GM21515 (cell line): ENCODE data around the gene GTF2A1L.
"Not testable (repeated sequence)": the region's sequence is repeated elsewhere in the genome, so short reads cannot be mapped to it uniquely, and the experiment has no call there.

ENCODE experiments used
- ATAC-seq: cut with Tn5 transposase; IDR thresholded peaks from one replicate; pipeline ENCODE4 v1.9.1; 2021; ENCODE audit not compliant: unreplicated experiment

The GTF2A1L gene

GRCh38 chr2:48607307-48608014 lies 10.2 kb upstream of the GTF2A1L start:
- ATAC-seq: no peak

DNA sequence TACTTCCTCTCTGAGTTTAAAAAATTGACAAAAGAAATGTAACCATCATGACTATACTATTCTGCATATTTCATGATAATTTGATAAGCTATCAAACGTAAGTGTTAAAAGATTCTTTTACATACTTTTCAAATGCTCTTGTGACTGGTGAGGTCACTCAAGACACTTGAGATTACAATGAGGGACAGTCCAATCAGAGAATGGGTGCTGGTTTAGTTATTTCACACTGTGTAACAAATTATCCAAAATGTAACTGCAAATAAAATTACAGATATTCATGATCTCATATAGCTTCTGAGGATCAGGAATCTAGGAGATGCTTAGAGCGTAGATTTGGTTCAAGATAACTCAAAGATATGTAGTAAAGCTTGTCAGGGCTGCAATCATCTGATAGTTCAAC lies 4.4 kb upstream of the GTF2A1L start:
- ATAC-seq: no peak

DNA sequence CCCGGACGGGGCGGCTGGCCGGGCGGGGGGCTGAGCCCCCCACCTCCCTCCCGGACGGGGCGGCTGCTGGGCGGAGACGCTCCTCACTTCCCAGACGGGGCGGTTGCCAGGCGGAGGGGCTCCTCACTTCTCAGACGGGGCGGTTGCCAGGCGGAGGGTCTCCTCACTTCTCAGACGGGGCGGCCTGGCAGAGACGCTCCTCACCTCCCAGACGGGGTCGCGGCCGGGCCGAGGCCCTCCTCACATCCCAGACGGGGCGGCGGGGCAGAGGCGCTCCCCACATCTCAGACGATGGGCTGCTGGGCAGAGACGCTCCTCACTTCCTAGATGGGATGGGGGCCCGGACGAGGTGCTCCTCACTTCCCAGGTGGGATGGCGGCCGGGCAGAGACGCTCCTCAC lies 3.1 kb upstream of the GTF2A1L start:
- ATAC-seq: not testable (repeated sequence)

GRCh38 chr2:48619526-48619925 lies 1.9 kb downstream of the GTF2A1L start:
- ATAC-seq: no peak

- ATAC-seq: no peak
These were observed 2.9 kb downstream of the GTF2A1L start for GRCh38 chr2:48620604-48621003.

- ATAC-seq: not testable (repeated sequence)
These were observed 5.0 kb downstream of the GTF2A1L start for GRCh38 chr2:48622691-48623090.

DNA sequence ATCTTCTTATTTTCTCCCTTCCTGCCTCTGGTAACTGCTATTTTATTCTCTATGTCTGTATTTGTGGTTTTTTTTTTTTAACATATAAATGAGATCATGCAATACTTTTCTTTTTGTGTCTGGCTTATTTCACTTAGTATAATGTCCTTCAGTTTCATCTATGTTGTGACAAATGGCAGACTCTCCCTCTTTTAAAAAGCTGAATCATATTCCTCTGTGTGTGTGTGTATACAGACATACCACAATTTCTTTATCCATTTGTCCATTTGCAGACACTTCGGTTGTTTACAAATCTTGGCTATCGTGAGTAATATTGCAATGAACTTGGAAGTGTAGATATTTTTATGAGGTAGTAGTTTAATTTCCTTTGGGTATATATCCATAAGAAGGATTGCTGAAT lies 7.0 kb downstream of the GTF2A1L start:
- ATAC-seq: no peak

DNA sequence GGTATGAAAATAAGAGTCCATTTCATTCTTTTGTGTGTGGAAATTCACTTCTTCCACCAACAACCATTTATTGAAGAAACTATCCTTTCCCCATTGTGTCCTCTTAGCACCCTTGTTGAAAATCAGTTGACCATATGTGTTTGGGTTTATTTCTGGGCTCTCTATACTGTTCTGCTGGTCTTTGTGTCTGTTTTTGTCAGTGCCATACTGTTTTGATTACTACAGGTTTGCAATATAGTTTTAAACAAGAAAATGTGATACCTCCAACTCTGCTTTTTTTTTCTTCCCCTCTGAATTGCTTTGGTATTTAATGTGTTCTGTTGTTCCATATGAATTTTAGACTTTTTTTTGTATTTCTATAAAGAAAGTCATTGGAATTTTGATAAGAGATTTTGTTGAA lies 8.4 kb downstream of the GTF2A1L start:
- ATAC-seq: no peak

GRCh38 chr2:48633143-48633542 lies 15.5 kb downstream of the GTF2A1L start:
- ATAC-seq: no peak

DNA sequence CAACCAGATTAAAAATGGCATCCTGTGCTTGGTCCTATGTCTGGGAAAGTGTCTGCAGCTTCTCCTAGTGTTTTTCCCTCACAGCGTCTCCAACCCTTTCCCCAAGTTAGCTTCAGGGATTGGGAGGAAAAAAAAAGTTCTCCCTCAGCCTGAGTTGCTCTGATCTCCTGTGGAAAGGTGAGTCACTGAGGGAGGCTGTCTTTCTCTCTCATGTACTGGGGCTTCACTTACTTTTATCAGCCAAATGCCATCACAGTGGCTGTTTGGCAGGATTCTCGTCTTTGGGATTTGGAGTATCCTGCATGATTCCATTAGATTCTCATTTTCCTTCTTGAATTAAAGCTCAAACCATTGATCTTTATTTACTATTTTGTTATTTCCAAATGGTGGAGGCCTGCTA lies 18.1 kb downstream of the GTF2A1L start:
- no peak for ATAC-seq

GRCh38 chr2:48638261-48638660 lies 20.6 kb downstream of the GTF2A1L start:
- ATAC-seq: no peak

DNA sequence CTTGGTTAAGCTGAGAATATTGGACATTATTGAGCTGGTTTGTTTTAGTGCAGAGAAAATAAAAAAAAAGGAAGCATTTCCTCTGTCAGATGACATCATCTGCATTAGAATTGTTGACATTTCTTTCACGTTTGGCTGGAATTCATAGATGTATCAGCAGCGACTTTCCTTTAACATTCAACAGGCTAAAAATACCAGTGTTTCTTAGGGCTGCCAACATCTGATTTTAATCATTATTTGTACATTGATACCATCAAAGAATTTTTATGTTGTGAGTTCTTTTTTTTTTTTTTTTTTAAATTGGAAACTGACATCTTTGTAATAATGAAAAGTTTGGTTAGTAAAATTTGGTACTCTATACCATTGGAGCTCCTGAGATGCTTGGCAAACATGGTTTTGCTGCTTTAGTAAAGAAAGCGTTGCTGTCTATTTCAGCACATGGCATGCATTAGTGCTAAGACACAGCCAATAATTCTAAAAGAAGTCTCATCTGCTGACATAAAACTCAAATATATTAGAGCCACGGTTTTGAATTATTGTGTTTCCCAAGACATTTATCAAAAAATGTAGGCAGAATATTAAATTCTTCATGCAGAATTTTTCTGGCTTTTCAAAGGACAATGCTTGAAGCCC lies 33.6 kb downstream of the GTF2A1L start:
- no peak for ATAC-seq

- ATAC-seq: peak; percentile 76
These were observed 51.3 kb downstream of the GTF2A1L start for GRCh38 chr2:48668992-48669391.

GRCh38 chr2:48673581-48673980 lies 55.9 kb downstream of the GTF2A1L start:
- no peak for ATAC-seq

DNA sequence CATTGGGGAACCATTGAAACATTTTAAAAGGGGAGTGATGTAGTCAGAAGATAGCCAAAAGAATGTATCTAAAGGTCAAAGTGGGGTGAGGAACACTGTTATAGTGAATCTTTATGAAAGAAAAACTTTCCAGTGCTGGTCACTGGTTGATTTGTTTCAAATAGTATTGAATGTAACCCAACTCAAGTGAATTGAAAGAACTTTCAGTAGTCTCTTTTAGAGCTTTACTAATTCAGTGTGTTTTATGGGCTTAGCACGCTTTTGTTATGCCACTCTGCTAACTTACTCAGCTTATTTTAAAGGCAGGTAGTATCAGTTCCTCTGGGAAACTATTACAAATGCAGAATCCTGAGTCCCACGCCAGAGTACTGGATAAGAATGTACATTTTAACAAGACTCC lies 57.3 kb downstream of the GTF2A1L start:
- ATAC-seq: no peak

- no peak for ATAC-seq
These were observed 59.8 kb downstream of the GTF2A1L start for GRCh38 chr2:48677450-48677849.

GRCh38 chr2:48685126-48685525 lies 67.5 kb downstream of the GTF2A1L start:
- ATAC-seq: no peak

DNA sequence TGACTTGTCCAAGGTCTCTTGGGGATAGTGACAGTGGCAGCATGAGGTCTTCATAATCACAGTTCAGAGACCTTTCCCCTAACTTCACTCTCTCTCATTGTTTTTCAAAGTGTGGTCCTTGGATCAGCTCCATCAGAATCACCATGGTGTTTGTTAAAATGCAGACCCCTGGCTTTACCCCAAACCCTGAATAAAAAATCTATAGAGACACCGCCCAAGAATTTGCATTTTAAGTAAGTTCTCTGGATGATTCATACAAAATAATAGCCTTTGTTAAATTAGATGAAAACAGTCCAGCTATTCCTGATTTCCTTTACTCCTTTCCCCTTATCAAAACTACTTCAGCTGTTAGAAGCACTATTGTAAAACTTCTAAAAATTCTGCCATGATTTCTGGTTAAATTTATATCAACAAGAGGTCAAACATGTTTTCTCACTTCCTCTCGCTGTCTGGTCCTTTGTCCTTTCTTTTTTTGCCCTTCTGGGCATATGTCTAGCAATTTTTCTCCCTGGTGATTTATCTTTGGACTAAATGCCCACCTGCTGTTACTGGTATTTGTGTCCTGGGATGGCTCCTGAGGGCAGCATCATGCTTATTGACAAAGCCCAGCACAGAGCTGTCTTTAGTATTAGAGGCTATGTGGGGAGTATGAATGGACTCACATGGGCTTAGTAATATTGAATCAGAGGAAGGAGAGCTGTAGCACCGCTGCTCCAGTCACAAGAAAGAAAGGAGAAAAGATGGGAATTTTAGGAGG lies 74.5 kb downstream of the GTF2A1L start:
- no peak for ATAC-seq

DNA sequence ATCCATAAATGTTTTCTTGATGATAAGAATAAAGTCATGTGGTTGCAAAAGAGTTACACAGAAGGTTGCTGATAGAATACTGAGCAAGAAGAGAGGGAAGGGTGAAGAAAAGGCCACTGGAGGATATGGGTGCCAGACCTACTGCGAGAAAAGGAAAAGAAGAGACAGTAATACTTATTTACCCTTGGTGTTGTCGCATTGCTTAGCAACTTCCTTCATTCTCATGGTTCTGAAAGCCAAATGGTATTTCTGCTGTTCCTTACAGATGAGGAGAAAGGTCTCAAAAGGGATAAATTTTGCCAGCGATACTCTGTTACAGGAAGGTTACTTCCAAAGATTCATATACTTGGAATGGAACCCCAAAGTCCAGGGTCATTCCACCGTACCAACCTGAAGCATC lies 75.4 kb downstream of the GTF2A1L start:
- ATAC-seq: no peak

DNA sequence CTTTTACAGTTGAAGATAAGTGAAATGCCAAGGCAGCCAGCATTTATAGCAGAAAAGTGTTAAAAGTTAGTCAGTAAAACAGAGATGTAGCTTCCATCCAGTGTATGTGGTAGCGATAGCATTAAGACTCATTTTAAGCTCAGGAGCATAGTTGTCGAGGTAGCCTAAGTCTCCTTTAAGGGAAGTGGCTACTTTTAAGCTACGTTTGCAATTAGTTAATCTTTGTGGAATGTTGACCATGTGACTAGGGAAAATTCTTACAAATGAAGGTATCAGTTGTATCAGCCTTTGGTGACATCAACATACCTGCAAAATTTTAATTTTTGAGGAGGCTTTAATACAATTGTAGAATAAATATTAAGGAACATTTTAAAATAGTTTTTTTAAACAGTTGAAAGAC lies 76.0 kb downstream of the GTF2A1L start:
- ATAC-seq: no peak

GRCh38 chr2:48694149-48694548 lies 76.5 kb downstream of the GTF2A1L start:
- ATAC-seq: no peak

- no peak for ATAC-seq
These were observed 78.3 kb downstream of the GTF2A1L start for GRCh38 chr2:48695991-48696390.
